GM12891 (cell line): Measurements from ENCODE around the gene IMPA2. TPM values are rescaled to one million over a fixed set of nuclear protein-coding genes. Genes with fewer than 3 reads are reported as not detected.
"Not testable (repeated sequence)": the region's sequence is repeated elsewhere in the genome, so short reads cannot be mapped to it uniquely, and the experiment has no call there.

Experiments used
- DNase-seq: peaks from one replicate; pipeline ENCODE4 v3.0.0; 2011; ENCODE audit warnings: low spot score; ENCODE audit not compliant: insufficient read length
- FAIRE-seq: peaks from 2 replicates; lab custom pipeline; 2011; peaks lifted over from hg19 to GRCh38; lab: Jason Lieb, UNC
- PAX5 ChIP-seq: IDR thresholded peaks from 2 replicates; pipeline ENCODE4 v1.6.1; 2011; ENCODE audit warnings: low read length, moderate library complexity, mild to moderate bottlenecking; ENCODE audit not compliant: insufficient read depth, severe bottlenecking
- POLR2A ChIP-seq: IDR thresholded peaks from 2 replicates; pipeline ENCODE4 v1.6.1; 2011; ENCODE audit warnings: low read depth, low read length, control low read depth
- POLR2AphosphoS5 ChIP-seq: IDR thresholded peaks from 2 replicates; pipeline ENCODE4 v1.6.1; 2011; ENCODE audit warnings: low read depth, low read length, control low read depth
- POU2F2 ChIP-seq: IDR thresholded peaks from 2 replicates; pipeline ENCODE4 v1.6.1; 2011; ENCODE audit warnings: low read depth, mild to moderate bottlenecking, control low read depth, low read length, moderate library complexity
- SPI1 ChIP-seq: IDR thresholded peaks from 2 replicates; pipeline ENCODE4 v1.6.1; 2011; ENCODE audit warnings: low read depth, low read length, control low read depth
- TAF1 ChIP-seq: IDR thresholded peaks from 2 replicates; pipeline ENCODE4 v1.6.1; 2011; ENCODE audit warnings: low read depth, low read length, control low read depth
- polyA plus RNA-seq: library from polyadenylated mRNA; unstranded; fragments of >200 nt; gene quantifications from one replicate; pipeline ENCODE4 v1.2.1, GENCODE V29; 2012; ENCODE audit warnings: low read depth, missing spikeins, inconsistent platforms; ENCODE audit not compliant: missing spikeins

IMPA2 gene
- polyA plus RNA-seq = 5.9 TPM

DNA sequence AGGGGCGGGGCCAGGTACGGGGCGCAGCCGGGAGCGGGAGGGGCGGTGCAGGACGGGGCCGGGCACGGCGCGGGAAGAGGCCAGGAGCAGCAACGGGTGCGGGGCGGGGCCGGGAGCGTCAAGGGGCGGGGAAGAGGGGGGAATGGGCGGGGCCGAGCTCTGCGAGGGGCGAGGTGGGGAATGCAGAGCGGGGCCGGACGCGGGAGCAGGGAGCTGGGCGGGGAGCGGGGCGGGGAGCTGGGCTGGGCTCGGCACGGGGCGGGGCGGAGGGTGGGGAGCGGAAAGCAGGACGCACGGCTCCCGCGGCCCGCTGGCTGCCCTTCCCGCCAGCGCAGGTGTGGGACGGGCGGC lies at the start of gene IMPA2:
Gene IMPA2 (plus strand): TSS at position 316 of the 351 bp plus-strand sequence. CDS start 163 bp downstream, outside the sequence.
- TF ChIP-seq TAF1 (no peak), PAX5 (no peak), POLR2A (no peak), POU2F2 (no peak), SPI1 (no peak), POLR2AphosphoS5 (no peak)
- FAIRE-seq (peak; percentile 98), DNase-seq (no peak)

DNA sequence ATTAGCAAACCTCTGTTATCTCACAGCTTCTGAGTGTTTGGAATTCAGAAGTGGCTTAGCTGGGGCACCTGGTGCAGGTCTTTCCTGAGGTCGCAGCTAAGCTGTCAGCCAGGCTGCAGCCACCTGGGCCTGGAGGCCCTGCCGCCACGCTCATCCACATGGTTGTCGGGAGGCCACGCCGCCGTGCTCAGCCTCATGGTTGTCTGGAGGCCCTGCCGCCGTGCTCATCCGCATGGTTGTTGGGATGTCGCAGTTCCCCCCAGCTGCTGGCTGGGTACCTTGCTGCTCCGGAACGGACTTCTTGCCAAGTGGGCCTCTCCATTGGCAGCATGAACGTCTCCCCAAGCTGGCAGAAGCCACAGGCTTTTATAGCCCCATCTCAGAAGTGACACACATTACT lies 48.9 kb upstream of the IMPA2 start:
- TF ChIP-seq SPI1 (no peak), POLR2A (no peak), PAX5 (no peak), TAF1 (no peak), POLR2AphosphoS5 (no peak), POU2F2 (no peak)

DNA sequence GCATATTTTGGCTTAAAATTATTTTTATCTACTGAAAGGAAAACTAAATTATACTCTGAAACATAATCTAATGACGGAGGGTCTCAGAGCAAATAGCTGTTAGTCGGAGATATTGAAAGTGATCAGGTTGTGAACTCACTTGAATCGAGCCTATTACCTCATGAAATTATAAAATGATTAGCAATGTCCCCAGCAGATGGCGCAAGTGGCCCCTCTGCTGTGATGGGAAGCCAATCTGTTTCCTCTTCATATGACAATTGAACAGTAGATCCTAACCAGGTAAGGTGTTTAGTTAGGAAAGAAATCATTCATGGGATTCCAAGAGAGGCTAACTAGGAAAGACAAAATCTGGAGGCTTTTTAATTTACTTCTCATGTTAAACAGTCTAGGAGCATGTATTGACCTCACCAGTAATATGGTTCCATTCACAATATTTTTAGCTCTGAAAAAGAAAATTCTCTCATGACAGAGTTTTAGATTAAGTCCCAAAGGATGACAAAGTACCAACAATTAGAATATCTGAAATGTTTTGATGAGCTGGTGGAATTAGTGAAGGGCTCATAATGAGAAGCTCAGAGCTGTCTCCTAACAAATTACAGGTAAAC lies 43.3 kb upstream of the IMPA2 start:
- no peak for TF ChIP-seq PAX5
- no peak for TF ChIP-seq POLR2AphosphoS5
- TF ChIP-seq POU2F2 = no peak
- TF ChIP-seq SPI1 = no peak
- no peak for TF ChIP-seq POLR2A
- TF ChIP-seq TAF1 = no peak
- peak; percentile 56 for DNase-seq
- peak; percentile 65 for FAIRE-seq

More for the DNA sequence above, 48.9 kb upstream of the IMPA2 start:
- DNase-seq (no peak), FAIRE-seq (no peak)

DNA sequence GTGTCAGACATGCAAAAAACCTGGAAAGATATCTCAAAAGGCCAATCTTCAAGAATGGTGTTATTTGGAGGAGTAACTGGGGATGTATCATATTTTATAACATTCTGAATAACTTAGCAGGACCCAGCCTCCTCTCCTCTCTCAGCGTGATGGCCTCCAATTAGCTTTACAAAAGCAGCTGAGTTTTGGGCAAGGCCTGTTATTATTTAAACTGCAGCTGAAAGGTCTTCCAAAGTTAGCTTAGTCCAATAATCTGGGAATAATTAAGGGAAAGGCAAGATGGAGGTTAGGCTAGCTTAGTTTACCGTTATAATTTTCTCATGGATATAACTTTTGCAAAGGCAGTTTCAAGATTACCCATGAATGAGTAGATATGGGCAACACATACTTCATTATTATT lies 40.4 kb upstream of the IMPA2 start:
- DNase-seq (no peak), FAIRE-seq (no peak)
- TF ChIP-seq POU2F2 (no peak), POLR2AphosphoS5 (no peak)

DNA sequence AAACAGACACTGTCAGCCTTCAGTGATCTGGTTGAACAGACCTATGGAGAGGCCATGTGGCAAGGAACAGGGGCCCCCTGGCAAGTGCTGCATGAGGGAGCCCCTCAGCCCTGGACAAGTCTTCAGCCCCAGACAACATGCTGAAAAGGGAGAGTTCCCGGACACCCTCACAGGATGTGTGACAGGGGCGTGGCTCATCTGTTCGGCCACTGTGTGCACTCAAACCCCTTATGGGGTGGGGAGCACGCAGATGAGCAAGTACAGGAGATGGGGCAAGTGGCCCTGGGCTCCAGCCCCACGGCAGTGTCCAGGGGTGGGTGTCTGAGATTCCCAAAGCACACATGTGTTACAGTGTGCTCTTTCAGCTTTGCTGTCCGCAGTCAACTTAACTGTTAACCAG lies 37.8 kb upstream of the IMPA2 start:
- no peak for TF ChIP-seq SPI1
- no peak for TF ChIP-seq TAF1
- no peak for TF ChIP-seq POLR2AphosphoS5
- TF ChIP-seq POLR2A = no peak
- TF ChIP-seq PAX5 = no peak
- TF ChIP-seq POU2F2 = no peak
- FAIRE-seq (no peak), DNase-seq (no peak)

DNA sequence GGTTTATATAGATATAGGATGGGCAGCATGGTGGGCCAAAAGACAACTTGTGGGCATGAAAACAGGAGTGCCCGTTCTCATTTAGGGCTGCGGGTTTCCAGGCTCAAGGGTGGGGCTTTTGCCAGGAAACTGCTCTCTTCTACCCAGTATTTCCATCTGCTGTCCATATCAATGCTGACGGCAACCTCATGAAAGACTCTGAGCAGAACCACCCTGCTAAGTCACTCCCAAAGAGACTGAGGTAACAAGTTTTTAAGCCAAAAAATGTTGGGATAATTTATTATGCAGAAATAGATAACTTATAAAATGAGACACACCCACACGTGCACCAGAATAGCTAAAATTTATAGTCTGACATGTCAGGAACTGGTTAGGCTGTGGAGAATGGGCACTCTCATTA lies 37.1 kb upstream of the IMPA2 start:
- no peak for FAIRE-seq
- DNase-seq = no peak
- TF ChIP-seq PAX5 (no peak), TAF1 (no peak), SPI1 (no peak)

DNA sequence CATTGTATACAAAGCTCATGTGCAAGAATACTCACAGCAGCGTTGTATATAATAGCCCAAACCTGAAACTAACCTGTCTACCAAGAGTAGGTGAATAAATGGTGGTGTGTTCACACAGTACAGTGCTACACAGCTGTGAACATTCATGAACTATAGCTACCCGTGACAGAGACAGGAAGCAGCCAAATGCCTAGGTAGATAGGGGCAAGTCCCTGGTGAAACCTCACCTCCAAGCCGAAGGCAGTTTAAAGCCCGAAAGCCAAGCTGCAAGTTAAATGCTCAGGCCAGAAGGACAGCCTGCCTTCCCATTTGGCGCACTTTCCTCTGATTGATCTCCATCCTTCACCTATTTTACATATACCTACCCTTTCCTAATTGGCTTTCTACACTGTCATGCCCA lies 36.5 kb upstream of the IMPA2 start:
- no peak for DNase-seq
- FAIRE-seq = no peak

DNA sequence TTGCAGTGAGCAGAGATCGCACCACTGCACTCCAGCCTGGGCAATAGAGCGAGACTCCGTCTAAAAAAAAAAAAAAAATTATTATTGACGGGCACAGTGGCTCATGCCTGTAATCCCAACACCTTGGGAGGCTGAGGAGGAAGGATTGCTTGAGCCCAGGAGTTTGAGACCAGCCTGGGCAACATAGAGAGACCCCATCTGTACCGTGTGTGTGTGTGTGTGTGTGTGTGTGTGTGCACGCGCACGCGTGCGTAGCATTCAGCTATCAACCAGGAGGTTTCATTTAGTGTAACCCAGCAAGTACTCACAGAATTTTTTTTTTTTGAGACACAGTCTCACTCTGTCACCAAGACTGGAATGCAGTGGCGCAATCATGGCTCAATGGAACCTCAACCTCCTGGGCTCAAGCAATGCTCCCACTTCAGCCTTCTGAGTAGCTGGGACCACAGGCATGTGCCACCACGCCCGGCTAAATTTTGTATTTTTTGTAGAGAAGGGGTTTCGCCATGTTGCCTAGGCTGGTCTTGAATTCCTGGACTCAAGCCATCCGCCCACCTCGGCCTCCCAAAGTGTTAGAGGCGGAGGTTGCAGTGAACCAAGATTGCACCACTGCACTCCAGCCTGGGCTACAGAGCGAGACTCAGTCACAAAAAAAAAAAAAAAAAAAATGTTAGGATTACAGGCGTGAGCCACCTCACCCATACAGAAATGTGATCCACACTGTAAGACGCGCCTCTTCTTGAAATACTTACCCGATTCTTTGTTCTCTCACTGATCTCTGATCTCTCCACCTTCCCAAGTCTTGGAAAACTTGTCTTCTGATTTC lies 35.3 kb upstream of the IMPA2 start:
- FAIRE-seq, DNase-seq: not testable (repeated sequence)

More for the DNA sequence above, 36.5 kb upstream of the IMPA2 start:
- TF ChIP-seq SPI1 (no peak), TAF1 (no peak), POLR2A (no peak), PAX5 (no peak), POU2F2 (no peak), POLR2AphosphoS5 (no peak)

DNA sequence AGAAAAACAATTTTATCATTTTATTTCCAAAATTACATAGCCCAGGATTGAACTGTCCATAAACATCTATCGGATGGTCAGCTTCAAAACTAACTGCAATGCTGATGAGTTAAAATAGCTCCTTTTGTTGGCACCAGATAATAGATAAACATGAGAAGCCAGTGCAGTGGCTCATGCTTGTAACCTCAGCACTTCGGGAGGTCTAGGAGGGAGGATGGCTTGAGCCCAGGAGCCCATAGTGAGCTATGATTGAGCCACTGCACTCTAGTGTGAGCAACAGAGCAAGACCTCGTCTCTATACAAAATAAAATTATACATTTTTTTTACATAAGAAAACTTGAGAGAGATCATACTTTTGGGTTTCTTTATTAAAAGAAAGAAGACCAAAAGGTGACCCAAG lies 34.6 kb upstream of the IMPA2 start:
- FAIRE-seq (peak; percentile 38), DNase-seq (no peak)
- TF ChIP-seq POU2F2 = no peak
- no peak for TF ChIP-seq POLR2A
- TF ChIP-seq SPI1 = no peak
- no peak for TF ChIP-seq TAF1
- no peak for TF ChIP-seq POLR2AphosphoS5
- TF ChIP-seq PAX5 = no peak

DNA sequence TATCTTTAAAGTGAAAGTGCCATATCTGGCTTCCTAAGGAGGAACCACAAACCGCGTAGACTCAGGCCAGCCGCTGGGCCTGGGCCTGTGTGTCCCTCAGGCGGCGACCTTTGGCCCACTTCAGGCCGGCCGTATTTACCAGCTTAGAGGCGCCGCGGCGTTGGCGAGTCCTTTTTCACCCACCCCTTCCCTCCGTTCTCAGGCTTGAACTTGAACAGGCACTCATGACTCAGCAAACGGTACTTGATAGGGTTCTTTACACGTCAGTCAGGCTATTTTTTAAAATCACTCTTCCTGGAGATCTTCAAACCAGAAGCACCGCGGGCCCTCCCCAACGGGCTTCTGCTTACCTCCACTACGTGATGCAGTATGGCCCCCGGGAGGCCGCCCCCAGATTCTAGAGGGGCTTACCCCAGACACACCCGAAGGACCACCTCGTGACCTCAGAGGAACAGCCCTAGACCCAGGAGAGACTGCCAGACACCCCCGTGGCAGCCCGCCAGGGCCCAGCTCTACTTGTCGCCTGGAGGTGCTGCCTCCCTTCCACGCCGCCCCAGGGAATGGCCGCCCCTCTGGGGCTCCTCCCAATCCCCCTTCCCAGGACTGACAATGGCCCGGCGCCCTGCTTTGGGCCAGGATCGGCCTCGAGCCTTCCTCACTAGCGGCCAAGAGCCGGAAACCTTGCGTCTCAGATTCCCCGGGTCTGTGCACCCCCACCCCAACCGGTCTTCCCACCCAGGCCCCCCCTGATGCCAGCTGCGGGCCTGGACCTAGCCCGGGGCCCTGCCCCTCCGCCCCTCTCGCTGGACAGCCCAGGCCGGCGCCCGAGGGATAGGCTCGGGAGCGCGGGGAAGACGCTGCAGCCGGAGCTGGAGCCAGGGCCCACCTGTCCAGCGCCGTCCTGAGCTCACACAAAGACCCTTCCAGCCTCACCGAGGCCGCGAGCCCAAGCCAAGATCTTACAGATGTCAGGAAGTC lies 33.8 kb upstream of the IMPA2 start:
- FAIRE-seq (peak; percentile 95), DNase-seq (peak; percentile 43)
- peak; percentile 46; the same call in 1 of the 2 replicates for TF ChIP-seq POLR2AphosphoS5
- 0 out of 2 replicates have a peak, but pooled peaks have one; percentile 4 for TF ChIP-seq TAF1
- no peak for TF ChIP-seq POLR2A
